ENCODE measurements around the gene CEP164. TPM values are rescaled to one million over a fixed set of nuclear protein-coding genes. Genes with fewer than 3 reads are reported as not detected.

The CEP164 gene
- total RNA-seq, 1 experiment from 2014 or later: 33.9 TPM

- peaks cover 7% of the 10 kb centered on the region; the same call in 1 of the 2 replicates for H3K36me3 ChIP-seq (ENCODE audit: low read depth)
- no peak overlapping the region for H3K27ac ChIP-seq
- no peak overlapping the region for H3K4me3 ChIP-seq
- H3K4me1 ChIP-seq (replicated peaks; ENCODE audit: insufficient read depth): no peaks in the 10 kb centered on the region
- intact Hi-C loops (cut with micrococcal nuclease; ENCODE audit: unreplicated experiment): no loop called here
- no peak overlapping the region for H3K4me2 ChIP-seq
- H4K20me1 ChIP-seq (ENCODE audit: insufficient read depth): 0 out of 2 replicates have a peak, but pooled peaks cover 4% of the 10 kb centered on the region
- TF ChIP-seq EZH2 (IDR thresholded peaks at IDR 0.05; ENCODE audit: low read depth) (no peak), CTCF (conservative IDR thresholded peaks at IDR 0.05) (no peak)
- no peaks in the 10 kb centered on the region for H3K79me2 ChIP-seq (ENCODE audit: low read depth)
- no peaks in the 10 kb centered on the region for H3K9me3 ChIP-seq (ENCODE audit: insufficient read depth, low read depth)
- H3K9me2 ChIP-seq (ENCODE audit: insufficient read depth): no peaks in the 10 kb centered on the region
- no peak overlapping the region for H2AFZ ChIP-seq
- H3K27me3 ChIP-seq (ENCODE audit: insufficient read depth, low read depth): no peaks in the 10 kb centered on the region
- H3F3A ChIP-seq (ENCODE audit: insufficient read depth, low read depth): no peaks in the 10 kb centered on the region
- no TSS peak for BruUV-seq (replicated peaks)
- ChIA-PET CTCF (no interaction called here), POLR2A (ENCODE audit: unreplicated experiment) (no interaction called here)
- DNase-seq: no peak
Observed at GRCh38 chr11:117354550-117354949, 26.9 kb downstream of the CEP164 start.

- no peaks in the 10 kb centered on the region for H3F3A ChIP-seq (ENCODE audit: insufficient read depth, low read depth)
- CTCF ChIA-PET: no interaction called here
- POLR2A ChIA-PET (ENCODE audit: unreplicated experiment): no interaction called here
- TF ChIP-seq EZH2 (IDR thresholded peaks at IDR 0.05; ENCODE audit: low read depth): no peak
- no peak for TF ChIP-seq CTCF (conservative IDR thresholded peaks at IDR 0.05)
- H3K9me2 ChIP-seq (ENCODE audit: insufficient read depth): no peaks in the 10 kb centered on the region
- intact Hi-C loops (cut with micrococcal nuclease; ENCODE audit: unreplicated experiment): no loop called here
- no peaks in the 10 kb centered on the region for H3K4me1 ChIP-seq (replicated peaks; ENCODE audit: insufficient read depth)
- no peak overlapping the region for H3K4me3 ChIP-seq
- no peak overlapping the region for H3K27ac ChIP-seq
- H4K20me1 ChIP-seq (ENCODE audit: insufficient read depth): 0 out of 2 replicates have a peak, but pooled peaks cover 4% of the 10 kb centered on the region
- H3K9me3 ChIP-seq (ENCODE audit: insufficient read depth, low read depth): no peaks in the 10 kb centered on the region
- H2AFZ ChIP-seq: no peak overlapping the region
- H3K36me3 ChIP-seq (ENCODE audit: low read depth): peaks cover 9% of the 10 kb centered on the region; the same call in 1 of the 2 replicates
- H3K27me3 ChIP-seq (ENCODE audit: insufficient read depth, low read depth): no peaks in the 10 kb centered on the region
- no peak overlapping the region for H3K4me2 ChIP-seq
- no peaks in the 10 kb centered on the region for H3K79me2 ChIP-seq (ENCODE audit: low read depth)
- no TSS peak for BruUV-seq (replicated peaks)
- DNase-seq: no peak
Observed at GRCh38 chr11:117356126-117356890, 28.7 kb downstream of the CEP164 start.

GRCh38 chr11:117361432-117361831, 33.8 kb downstream of the CEP164 start:
- no peak for DNase-seq
- no peak overlapping the region for H3K27ac ChIP-seq
- no peaks in the 10 kb centered on the region for H4K20me1 ChIP-seq (ENCODE audit: insufficient read depth)
- no peaks in the 10 kb centered on the region for H3K9me2 ChIP-seq (ENCODE audit: insufficient read depth)
- H3K27me3 ChIP-seq (ENCODE audit: insufficient read depth, low read depth): no peaks in the 10 kb centered on the region
- ChIA-PET CTCF (no interaction called here), POLR2A (ENCODE audit: unreplicated experiment) (no interaction called here)
- no peak overlapping the region for H2AFZ ChIP-seq
- TF ChIP-seq EZH2 (IDR thresholded peaks at IDR 0.05; ENCODE audit: low read depth) (no peak), CTCF (conservative IDR thresholded peaks at IDR 0.05) (no peak)
- H3K79me2 ChIP-seq (ENCODE audit: low read depth): no peaks in the 10 kb centered on the region
- 0 out of 2 replicates have a peak, but pooled peaks cover 12% of the 10 kb centered on the region for H3K36me3 ChIP-seq (ENCODE audit: low read depth)
- H3F3A ChIP-seq (ENCODE audit: insufficient read depth, low read depth): no peaks in the 10 kb centered on the region
- H3K9me3 ChIP-seq (ENCODE audit: insufficient read depth, low read depth): no peaks in the 10 kb centered on the region
- H3K4me3 ChIP-seq: no peak overlapping the region
- no TSS peak for BruUV-seq (replicated peaks)
- intact Hi-C loops (cut with micrococcal nuclease; ENCODE audit: unreplicated experiment): no loop called here
- no peaks in the 10 kb centered on the region for H3K4me1 ChIP-seq (replicated peaks; ENCODE audit: insufficient read depth)
- H3K4me2 ChIP-seq: no peak overlapping the region
